HG03095 (cell line): ENCODE results near the gene NLRP6.

Experiments used
- ATAC-seq: cut with Tn5 transposase; IDR thresholded peaks from one replicate; pipeline ENCODE4 v1.9.1; 2021; ENCODE audit warnings: moderate library complexity; ENCODE audit not compliant: unreplicated experiment

Gene NLRP6

GRCh38 chr11:255816-256215, 22.4 kb upstream of the NLRP6 start:
- ATAC-seq, result no peak

- no peak for ATAC-seq
Measured at GRCh38 chr11:256952-257737, 21.1 kb upstream of the NLRP6 start.

GRCh38 chr11:257766-258493, 20.3 kb upstream of the NLRP6 start:
- ATAC-seq, result no peak

- ATAC-seq, result no peak
Measured at GRCh38 chr11:259413-259812, 18.8 kb upstream of the NLRP6 start.

GRCh38 chr11:261624-262023, 16.6 kb upstream of the NLRP6 start:
- no peak for ATAC-seq

- ATAC-seq, result no peak
Measured at GRCh38 chr11:266676-267439, 11.3 kb upstream of the NLRP6 start.

GRCh38 chr11:267491-267994, 10.7 kb upstream of the NLRP6 start:
- no peak for ATAC-seq

GRCh38 chr11:268716-269145, 9.5 kb upstream of the NLRP6 start:
- peak; percentile 31 for ATAC-seq

- ATAC-seq, result peak; percentile 67
Measured at GRCh38 chr11:269146-269890, 8.9 kb upstream of the NLRP6 start.

- ATAC-seq, result no peak
Measured at GRCh38 chr11:270451-271318, 7.5 kb upstream of the NLRP6 start.

GRCh38 chr11:271319-271715, 6.9 kb upstream of the NLRP6 start:
- no peak for ATAC-seq

- no peak for ATAC-seq
Measured at GRCh38 chr11:272195-272930, 5.8 kb upstream of the NLRP6 start.

- no peak for ATAC-seq
Measured at GRCh38 chr11:272931-273198, 5.3 kb upstream of the NLRP6 start.

- no peak for ATAC-seq
Measured at GRCh38 chr11:276219-276618, 2.0 kb upstream of the NLRP6 start.

GRCh38 chr11:279040-279965, 1.1 kb downstream of the NLRP6 start:
- ATAC-seq, result no peak

GRCh38 chr11:279966-280705, 1.9 kb downstream of the NLRP6 start:
- ATAC-seq, result no peak

GRCh38 chr11:280706-281485, 2.7 kb downstream of the NLRP6 start:
- no peak for ATAC-seq
